Suppressor macrophage (primary cell): ENCODE data around the gene ETFB.

ENCODE experiments used
- DNase-seq, 4 experiments: peaks; one replicate each; pipeline ENCODE4 v3.0.0-alpha.2; 2020 to 2022

Gene ETFB

DNA sequence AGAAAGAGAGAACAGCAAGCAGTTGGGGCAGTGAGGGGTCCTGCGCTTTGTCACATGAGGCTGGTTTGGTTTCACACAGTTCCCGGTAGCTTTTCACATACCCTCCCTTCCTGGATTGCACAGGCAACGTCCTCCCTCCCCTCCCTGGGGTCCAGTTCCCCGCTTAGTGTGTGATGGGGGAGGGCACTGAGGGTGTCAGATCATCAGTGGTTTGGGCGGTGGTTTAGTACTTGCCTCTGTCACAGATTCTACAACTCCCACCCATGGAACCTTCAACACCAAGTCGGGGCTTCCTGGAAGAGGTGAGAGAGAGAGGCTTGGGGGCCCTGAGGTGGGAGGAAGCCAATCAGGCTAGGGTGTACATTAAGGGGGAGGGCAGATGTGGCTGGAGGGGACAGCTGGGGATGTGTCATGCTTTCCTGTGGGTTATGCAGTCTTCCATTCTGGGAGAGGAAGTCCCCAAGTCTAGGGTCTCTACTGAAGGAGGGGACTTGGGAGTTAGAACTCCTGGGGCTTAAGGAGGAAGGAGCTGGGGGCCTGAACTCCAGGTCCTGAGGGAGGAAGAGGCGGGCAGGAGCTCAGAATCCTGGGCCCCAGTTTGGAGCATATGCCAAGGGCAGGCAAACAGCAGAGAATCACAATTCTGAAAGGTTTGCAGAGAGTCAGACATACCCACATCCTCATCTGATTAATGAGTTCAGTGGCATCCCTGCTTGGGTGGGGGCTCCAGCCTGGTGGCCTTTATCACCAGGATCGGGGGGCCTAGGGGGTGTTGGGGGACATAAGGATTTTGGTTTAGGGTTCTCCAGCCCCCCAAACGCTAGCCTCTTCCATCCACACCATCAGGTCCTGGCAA is 6.7 kb upstream of the ETFB start, which contains the start of gene NKG7:
Gene NKG7 (minus strand): TSS at position 6 of the 856 bp plus-strand sequence. CDS start 119 bp downstream, outside the sequence.
- DNase-seq, result peak in 2 of 4 experiments; percentile 15 to 22

DNA sequence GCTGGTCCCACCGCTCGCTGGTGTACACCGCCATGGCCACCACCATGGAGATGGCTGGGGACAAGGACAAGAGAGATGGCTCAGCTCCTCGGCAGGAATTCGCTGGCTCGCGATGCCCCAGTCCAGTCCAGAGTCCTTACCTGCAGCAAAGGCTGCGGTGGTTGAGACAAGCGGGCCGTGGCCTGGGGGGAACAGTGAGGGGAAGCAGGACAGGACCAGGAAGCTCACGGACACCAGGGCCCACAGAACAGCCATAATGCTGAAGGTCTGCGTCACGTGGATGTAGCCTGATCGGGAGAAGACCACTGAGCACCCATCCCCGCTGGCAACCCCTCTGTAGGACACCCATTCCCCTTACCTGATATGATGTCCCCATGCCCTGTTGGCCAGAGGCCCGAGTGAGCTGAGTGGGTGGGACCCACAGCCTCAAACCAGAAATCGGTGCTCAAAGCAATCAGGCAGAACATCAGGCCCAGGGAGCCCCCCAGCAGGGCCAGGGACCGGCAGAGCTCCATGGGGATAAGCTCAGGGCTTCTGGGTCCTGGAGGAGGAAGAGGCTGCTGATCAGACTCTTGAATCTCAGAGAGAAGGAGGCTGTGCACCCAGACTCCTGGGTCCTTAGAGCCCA is 5.9 kb upstream of the ETFB start:
- no peak for DNase-seq

DNA sequence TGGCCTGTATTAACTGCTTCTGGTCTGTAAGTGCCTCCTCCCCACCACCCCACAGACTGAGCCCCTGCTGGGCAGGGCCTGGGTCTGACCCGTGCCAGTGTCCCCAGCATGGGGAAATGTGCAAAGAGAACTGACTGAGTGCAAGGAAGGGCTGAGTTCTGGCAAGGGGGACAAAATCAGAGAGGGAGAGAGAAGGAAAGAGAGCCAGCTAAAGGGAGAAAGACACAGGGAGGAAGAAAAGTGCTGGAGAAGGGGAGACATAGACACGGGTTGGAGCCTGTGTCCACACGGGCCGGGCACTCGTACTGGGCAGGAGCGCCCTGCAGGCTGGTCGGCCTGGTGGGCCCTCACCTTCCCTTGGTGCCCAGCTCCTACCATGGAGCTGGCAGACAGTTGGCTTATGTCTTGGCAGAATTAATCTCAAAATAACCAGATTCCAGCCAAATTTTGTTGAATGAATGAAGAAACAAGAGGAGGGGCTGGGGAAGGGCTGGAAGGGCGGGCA is 5.0 kb upstream of the ETFB start:
- DNase-seq, result no peak

GRCh38 chr19:51370230-51370629 is 4.0 kb upstream of the ETFB start:
- DNase-seq, result no peak

- DNase-seq, result peak in 1 of 4 experiments; percentile 27
Observed at GRCh38 chr19:51368366-51369282, 2.4 kb upstream of the ETFB start, which contains the start of gene CLDND2. Gene CLDND2 (minus strand): TSS chr19:51369003. CDS start chr19:51368577, 426 bp downstream.

DNA sequence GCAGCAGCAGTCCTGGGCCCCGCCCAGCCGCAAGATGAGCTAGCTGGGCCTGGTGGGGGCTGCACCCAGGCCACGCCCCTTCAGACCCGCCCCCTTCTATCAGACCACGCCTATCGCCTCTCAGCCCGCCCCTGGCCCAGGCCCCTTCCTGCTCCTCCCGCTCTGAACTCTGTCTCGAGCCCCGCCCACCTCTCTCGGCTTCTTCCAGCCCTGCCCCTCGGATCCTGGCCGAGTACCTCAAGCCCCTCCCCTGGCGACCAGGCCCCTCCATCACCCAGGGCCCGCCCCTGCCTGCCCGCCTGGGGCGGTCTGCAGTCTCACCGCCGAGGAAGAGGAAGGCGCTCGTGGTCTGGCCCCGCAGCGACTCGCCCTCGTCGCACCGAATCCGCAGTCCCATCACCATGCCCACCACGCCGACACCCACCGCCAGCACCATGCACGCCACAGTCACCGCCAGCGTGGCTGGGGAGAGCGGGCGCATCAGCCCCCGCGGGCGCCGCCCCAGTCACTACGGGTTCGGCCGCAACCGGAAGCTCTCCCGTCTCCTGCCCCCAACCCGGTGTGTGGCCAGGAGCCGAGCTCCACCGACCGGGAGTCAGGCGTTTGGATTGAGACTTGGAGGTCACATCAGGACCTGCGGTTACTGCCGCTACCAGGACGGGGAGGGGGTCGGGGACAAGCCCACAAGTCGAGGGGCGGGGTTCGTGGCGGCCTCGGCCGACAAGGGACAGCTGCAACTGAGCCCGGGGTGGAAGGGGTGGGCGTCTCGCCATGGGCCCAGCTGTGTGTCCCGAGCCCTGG is 1.6 kb upstream of the ETFB start:
- peak; percentile 97 to 98 (median 98) for DNase-seq

- no peak for DNase-seq
Observed at GRCh38 chr19:51367255-51367564, 1.0 kb upstream of the ETFB start.

- peak; percentile 95 to 99 (median 98) for DNase-seq
Observed at GRCh38 chr19:51366389-51367254, 434 bp upstream of the ETFB start.

- peak; percentile 35 to 47 (median 42) for DNase-seq
Observed at GRCh38 chr19:51365211-51365964, 800 bp downstream of the ETFB start.

DNA sequence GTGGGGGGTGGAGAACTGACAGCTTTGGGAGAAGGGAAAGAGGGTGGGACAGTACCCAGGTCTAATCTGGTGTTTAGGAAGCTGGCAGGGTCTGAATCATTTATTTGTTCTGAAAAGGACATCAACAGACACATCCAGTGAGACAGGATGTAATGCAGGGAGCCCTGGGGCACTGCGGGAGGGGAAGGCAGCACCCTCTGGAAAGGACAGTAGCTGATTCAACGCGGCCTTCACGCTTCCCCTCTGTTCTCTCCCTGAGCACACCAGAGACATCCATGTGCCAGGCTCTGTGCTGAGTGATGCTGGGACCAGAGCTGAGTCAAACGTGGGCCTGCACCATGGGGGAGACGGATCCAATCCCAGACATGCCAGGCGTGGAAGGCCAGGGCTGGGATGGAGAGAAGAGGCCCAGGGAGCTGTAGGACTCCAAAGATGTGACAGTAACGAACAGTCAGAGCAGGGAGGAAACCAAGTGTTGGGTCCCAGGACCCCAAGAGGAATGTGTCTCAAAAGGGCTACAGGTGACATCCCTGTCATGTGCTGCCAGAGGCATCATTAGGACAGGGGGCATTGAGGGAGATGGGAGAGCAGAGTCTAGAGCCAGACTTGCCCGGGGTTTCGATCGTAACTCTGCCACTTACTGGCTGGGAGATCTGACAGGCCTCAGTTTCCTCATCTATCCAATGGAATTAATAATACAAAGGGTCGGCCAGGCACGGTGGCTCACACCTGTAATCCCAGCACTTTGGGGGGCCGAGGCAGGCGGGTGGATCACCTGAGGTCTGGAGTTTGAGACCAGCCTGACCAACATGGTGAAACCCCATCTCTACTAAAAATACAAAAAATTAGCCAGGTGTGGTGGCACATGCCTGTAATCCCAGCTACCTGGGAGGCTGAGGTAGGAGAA is 1.7 kb downstream of the ETFB start:
- DNase-seq, result no peak

GRCh38 chr19:51361239-51361638 is 4.9 kb downstream of the ETFB start:
- DNase-seq, result no peak

DNA sequence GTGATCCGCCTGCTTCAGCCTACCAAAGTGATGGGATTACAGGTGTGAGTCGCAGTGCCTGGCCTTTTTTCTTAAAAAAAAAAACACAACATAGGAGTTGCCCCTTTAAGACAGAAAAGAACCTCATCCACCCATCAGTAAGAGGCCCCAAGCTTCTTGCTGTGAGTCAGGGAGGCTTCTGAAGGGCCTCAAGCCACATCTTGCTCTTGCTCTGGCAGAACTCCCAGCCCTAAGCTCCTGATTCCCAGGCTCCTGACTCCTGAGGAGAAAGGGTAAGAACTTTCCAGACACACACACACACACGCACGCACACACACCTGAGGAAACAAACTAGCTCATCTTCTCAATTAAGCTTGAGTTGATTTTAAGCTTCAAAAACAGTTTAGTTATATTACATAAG is 6.9 kb downstream of the ETFB start:
- DNase-seq, result no peak

GRCh38 chr19:51357952-51358351 is 8.2 kb downstream of the ETFB start:
- DNase-seq, result no peak

- no peak for DNase-seq
Observed at GRCh38 chr19:51356159-51356801, 9.9 kb downstream of the ETFB start.

- no peak for DNase-seq
Observed at GRCh38 chr19:51354742-51355148, 11.4 kb downstream of the ETFB start.

DNA sequence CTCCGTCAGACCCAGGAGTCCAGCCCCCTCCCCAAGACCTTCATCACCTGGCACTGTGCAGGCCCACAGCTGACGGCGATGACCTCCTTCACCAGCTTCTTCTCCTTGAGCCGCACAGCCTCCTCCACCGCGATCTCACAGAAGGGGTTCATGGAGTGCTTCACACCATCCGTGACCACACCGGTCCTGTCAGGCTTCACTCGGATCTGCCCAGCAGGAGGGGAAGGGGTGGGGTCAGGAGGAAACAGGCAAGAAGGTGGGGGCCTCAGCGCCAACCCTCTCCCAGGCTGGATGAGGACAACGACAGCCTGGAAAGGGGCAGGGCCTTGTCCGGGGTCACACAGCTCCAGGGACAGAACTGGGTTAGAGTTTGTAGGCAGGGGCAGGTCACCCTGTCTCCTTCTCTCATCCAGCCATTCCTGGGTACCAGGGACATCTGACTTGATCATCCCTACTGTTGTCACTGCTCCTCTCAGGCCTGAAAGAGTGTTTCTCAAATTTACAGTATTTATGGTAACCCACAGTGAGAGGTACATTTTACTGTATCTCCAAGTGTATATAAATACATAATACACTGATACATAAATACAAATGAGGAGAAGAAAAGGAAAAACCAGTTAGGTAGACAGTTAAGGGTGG is 12.0 kb downstream of the ETFB start:
- DNase-seq, result no peak

GRCh38 chr19:51352783-51353360 is 13.3 kb downstream of the ETFB start:
- DNase-seq, result no peak
